Activated CD4-positive, alpha-beta T cell treated with anti-CD3 and anti-CD28 coated beads, Interleukin-10, Interleukin-2, amounts not matched to agents 100 ng/mL and 50 ng/mL, durations not matched to agents 16 hours and 8 hours (primary cell): ENCODE results near the gene PHF23.

Experiments
- DNase-seq: peaks from one replicate; pipeline ENCODE4 v3.0.0-alpha.2; 2020

PHF23 gene

DNA sequence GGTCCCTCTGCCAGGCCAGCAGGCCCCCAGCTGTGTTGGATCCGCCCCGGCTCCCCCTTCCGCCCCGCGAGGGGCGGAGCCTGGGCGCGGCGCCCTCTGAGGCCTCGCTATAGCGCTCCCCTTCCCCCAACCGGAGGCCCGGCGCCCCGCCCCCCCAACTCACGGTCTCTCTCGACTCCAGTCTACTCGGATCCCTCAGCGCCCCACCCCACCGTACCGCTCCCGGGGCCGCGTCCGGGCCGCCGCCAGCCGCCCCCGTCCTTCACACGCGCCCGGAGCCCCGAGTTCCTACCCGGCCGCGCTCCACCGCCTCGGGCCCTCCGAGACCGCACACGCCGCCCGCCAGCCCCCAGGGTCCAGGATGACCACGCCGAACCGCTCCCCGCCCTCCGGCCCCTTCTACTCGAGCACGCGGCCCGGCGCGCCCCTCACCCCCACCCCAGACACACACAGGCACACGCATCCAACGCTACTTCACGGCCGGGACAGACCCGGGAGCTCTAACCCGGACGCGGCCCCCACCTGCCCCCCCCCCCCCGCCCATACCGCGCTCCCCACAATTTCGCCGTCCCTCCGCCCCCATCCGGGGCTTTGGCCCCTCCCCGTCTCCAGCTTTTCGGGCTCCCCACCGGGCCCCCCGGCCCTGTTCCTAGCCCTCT is 1.4 kb downstream of the PHF23 start:
- DNase-seq: peak; percentile 91

DNA sequence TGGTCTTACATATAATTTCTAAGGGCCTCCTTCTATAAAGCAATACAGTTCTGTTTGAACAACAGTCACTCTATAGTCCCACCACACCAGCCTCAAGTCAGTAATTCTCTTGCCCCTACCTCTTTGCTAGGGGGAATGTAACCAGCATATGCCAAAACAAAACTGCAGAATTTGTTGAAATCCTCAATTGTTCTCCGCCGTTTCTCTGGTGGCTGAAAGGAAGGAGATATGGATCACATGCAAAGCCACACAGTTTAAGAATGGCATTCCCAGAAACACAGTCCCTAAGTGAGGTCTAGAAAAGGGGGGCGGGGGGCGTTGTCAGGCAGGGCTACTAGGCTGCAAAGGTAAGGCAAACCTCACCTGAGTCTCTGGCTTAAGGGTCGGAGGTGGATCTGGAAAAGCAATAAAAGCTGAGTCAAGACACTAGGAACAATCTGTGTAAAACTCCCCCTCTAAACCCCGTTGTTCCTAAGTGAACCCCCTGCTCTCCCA is 1.9 kb downstream of the PHF23 start:
- DNase-seq: no peak

DNA sequence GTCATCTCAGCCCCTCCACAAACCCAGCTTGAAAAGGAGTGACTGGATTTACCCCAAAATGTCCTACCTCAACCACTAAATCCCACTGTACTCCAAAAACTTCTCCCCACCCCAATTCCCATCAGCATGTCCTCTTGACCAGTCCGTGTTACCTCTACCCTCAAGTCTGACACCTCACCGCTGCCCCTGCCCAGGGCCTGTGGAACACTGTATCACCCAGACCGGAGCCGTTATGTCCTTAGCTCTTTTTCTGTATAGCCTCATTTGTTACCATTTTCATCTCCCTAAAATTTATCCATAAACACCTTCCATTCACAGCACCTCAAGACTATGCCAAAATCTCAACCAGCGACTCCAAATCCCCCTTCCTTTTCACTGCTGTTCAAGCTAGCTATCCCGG is 2.4 kb downstream of the PHF23 start:
- DNase-seq: no peak

DNA sequence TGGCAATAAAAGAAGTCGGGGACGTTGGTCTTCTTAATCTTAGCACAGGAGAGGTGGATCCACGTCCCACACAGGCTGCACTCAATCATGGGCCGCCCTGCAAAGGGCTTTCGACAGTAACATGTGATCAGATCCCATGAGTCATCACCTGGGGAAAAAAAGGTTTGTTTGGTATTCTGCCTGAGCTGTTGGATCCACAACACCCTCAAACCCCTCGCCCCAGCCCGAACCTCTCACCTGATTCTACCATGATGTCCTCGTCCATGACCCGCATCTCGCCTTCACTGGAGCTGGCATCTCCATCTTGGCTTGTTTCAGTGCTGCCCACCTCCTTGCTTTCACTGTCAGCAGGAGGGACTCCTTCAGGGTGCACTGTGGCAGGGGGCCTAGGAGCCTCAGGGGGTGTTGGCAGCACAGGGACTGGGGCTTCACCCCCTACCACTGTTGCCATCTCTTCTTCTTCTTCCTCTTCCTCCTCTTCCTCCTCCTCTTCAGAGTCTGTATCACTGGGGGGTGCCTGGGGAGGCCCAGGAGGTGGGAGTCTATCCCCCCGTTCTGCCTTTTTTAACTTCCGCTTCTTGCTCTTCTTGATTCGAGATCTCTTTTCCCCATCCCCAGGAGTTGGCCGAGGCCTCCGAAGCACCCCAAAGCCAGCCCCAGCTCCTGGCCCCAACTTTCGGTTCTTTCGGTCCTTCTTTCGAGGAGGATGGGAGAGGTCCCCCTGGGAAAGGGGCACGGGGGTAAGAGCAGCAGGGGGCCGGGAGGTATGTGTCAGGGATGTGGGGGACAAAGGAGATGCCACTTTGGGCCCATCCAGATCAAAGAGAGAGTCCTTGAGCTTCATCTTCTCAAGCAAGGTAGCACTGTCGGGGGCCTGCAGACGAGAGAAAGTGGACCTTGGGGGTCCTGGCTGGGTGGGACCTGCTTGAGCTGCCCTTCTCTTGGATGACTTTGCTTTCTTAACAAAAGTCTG is 3.3 kb downstream of the PHF23 start:
- no peak for DNase-seq

DNA sequence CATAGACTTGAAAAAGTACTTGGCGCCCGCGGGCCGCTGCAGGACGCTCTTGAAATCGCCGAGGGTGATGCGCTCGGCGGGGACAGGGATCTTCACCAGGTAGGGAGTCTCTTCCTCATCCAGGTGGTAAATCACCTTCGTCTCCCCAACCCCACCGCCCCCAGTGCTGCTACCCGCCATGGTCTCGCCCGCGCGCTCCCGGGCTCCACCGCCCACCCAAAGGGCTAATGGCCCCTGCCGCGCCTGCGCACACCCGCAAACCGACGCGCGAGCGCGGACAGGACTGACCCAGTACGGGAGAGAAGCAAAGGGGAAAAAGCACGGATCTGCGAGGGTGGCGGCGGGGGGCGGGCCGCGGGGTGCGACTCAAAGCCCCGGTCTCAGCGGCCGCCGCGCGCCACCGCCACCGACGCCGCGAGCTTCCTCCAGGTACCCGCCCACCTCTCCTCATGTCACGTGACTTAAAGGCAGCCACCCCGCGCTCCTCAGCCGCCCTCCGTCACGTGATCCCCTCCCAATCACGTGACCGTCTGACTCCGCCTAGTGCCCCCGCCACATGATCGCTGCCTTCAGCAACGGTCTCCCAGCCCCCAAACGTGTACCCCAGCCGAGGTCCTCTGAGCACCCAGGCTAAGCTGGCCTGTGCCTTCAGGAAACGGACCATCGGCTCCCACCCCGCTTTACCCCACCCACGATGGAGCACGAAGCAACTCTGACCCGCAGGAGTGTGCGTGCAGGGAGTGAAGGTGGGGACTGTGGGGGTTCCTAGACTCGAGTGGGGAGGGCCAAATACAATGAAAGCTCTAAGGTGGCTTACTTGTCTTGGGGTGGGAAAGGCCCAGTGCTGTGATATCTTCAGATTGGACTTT is 4.9 kb downstream of the PHF23 start, which contains the start of gene DVL2:
DVL2 (minus strand) TSS at position 435 of the 869 bp plus-strand sequence; CDS start at position 180, 255 bp downstream.
- DNase-seq: peak; percentile 97

DNA sequence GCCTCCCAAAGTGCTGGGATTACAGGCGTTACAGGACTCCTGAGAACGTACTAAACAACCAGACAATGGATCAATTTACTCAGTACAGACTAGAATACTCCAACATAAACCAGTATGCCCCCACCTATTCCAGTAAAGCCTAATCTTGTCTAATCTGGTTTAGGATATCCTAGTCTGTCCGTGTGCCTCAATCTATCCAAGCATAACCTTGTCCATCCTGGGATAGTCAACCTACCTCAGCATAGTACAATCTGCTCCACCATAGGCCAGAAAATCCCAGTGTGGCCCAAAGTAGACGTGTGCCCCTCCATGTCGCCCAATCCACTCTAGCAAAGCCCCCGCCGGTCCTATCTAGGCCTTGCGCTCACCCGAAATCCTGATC is 5.6 kb downstream of the PHF23 start:
- no peak for DNase-seq

DNA sequence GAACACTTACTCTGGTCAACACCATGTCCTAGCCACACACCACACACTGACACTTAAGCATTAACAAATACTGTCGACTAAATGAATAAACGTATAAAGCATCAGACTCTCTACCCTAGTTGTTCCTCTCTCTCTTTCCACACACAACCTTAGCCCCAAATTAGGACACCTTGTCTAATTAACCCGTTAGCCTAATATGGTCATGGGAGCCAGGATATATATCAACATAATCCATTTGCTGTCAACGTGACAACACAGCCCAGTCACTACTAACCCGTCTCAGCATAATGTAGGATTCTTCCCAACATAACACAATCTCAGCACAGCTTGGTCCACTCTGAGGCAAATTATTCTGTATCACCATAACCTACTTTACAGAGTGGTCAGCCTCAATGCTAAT is 7.1 kb downstream of the PHF23 start:
- DNase-seq: no peak

DNA sequence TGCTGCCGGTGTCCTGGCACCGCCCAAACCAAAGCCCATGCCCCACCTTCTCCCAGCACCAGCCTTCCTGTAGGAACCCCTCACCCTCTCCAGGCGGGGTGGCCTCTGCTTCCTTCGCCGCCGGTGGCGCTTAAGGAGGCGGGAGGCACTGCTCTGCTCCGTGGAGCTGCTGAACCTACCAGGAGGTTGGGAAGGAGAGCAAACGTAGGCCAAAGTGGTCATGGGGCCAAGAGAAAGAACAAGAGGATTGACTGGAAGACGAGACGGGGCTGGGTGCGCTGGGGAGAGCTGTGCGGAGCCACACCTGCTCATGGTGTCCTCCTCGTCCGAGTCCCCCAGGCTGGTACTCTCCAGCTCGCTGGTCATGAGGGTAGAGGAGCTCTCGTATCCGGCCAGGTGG is 9.8 kb downstream of the PHF23 start:
- DNase-seq: no peak

DNA sequence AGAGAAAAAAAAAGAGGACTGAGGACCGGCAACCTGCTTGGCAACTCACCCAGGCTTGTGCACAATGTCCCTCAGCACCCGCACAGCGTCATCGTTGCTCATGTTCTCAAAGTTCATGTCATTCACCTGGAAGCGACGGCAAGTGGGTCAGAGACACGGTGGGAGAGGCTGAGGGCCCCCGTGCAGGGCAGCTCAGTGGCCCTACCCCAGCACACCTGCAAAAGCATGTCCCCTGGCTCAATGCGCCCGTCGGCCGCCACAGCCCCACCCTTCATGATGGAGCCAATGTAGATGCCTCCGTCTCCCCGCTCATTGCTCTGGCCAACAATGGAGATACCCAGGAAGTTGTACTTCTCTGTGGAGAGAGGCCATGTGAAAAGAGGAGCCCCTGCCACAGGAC is 10.3 kb downstream of the PHF23 start:
- no peak for DNase-seq

DNA sequence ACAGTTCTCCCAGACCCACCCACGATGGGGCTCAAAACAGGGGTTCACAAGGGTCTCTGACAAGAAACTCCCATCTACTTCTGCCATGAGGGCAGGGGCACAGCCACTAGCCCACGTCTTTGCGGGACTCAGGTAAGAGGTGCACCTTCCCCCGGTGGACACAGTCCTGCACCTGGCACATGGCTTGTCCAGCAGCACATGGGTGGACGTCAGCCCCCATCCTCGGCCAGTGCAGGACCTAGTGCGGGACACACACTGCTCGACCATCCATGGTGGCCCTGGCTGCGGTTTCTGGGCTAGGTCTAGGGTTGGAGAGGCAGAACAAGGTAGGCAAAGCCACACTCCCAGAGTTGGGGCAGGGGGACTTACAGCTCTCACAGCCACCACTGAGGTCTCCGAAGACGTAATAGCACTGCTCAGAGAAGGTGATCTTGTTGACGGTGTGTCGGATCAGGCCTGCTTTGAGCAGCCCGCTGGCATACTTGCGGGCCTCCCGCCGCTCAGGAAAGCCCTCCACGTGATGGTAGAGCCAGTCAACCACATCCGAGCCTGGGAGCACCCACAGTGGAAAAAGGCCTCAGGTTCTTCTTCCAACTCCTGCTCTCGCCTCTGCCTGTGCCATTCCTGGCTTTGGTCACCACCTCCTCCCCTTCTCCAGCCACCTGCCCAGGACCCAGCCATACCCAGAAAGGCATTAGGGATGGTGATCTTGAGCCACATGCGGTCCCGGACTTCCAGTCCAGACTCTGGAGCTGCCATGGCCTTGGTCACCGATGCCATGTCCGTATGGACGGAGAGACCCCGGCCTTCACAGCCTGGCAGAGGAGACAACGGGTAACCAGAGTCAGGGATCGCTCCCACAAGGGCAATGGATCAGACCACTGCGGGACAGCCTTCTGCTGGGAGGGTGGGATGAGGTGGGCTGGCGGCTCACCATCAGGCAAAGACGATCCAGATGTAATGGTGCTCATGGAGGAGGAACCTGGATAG is 12.2 kb downstream of the PHF23 start:
- DNase-seq: no peak

DNA sequence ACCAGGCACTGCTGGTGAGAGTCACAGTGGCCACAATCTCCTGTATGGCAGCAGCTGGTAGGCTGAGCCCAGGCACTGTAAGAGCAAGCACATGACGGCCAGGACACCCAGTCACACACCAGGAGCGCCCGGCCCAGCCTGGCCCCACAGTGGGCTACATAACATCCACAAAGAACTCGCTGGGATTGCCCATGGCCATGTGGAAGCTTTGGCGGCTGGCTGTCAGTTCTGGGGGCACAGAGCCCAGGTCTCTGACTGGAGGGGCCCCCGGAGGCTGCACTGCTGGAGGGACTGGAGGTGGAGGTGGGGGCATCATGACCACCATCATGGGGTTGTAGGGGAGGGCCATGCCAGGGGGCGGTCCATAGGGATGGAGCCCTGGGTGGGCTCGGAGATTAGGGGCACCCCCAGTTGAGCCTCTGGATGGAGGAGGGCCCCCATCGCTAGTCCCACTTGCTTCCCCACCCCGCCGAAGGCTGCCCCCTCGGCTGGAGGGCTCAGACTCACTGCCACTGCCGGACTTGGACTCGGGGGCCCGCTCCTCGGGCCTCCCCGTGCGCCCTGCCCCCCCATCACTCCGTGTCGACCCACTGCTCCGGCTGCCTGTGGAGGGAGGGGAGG is 13.4 kb downstream of the PHF23 start:
- no peak for DNase-seq

DNA sequence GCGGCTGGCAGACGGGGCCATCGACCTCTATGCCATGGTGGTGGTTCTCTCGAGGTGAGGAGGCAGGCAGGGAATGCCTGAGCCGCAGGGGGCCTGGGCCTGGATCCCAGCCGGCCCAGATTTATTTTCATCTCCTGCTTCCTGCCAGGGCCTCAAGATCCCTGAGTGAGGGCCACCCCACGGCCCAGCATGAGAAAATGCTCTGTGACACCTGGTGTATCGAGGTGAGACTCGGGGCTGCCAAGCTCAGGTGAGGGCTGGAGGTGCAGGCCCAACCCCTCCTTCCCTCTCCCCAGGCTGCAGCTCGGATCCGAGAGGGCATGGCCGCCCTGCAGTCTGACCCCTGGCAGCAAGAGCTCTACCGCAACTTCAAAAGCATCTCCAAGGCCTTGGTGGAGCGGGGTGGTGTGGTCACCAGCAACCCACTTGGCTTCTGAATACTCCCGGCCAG is 14.6 kb downstream of the PHF23 start:
- DNase-seq: no peak

DNA sequence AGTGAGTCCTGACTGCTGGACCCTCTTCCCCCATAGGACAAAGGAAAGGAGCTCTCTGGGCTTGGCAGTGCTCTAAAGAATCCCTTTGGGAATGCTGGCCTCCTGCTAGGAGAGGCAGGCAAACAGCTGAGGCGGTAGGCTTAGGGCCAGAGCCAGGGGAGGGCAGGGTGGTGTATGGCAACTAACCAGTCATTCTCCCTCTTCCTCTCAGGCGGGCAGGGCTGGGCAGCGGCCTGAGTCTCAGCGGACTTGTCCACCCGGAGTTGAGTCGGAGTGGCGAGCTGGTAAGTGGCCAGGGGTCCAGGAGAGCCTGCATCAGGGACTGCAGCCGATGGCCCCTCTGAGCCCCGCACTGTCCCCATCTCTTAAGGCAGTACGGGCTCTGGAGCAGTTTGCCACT is 15.1 kb downstream of the PHF23 start:
- no peak for DNase-seq

DNA sequence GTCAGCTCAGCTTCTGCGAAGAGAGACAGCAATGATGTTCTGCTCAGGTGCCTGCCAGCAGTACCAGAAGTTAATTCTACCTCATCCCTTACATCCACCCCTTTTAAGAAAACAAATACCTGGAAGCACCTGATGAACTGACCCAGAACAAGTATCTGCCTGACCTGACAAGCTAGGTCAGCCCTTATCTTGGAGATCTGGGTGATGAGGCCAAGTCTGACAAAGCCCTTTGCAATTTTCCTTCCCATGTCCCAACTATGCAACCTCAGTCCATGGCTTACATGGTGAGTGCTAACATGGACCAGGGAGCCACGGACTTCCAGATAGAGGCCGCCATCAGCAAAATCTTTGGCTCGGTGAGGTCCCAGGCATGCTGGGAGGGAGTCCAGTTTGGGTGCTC is 15.9 kb downstream of the PHF23 start:
- DNase-seq: no peak

DNA sequence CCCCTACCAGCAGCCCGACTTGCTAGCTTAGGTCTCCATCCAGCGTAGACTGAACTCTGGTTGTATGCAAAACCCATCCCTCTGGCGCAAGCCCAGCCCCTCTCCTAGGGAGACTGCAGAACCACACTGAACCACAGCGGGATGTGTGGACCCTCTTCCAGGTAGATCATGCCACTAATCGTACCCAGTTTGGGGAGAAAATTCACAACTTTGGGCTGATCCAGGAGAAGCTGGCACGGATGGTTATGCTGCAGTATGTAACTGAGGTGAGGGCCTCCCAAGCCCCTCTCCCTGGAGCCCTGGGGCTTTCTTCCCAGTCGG is 16.3 kb downstream of the PHF23 start:
- DNase-seq: no peak

DNA sequence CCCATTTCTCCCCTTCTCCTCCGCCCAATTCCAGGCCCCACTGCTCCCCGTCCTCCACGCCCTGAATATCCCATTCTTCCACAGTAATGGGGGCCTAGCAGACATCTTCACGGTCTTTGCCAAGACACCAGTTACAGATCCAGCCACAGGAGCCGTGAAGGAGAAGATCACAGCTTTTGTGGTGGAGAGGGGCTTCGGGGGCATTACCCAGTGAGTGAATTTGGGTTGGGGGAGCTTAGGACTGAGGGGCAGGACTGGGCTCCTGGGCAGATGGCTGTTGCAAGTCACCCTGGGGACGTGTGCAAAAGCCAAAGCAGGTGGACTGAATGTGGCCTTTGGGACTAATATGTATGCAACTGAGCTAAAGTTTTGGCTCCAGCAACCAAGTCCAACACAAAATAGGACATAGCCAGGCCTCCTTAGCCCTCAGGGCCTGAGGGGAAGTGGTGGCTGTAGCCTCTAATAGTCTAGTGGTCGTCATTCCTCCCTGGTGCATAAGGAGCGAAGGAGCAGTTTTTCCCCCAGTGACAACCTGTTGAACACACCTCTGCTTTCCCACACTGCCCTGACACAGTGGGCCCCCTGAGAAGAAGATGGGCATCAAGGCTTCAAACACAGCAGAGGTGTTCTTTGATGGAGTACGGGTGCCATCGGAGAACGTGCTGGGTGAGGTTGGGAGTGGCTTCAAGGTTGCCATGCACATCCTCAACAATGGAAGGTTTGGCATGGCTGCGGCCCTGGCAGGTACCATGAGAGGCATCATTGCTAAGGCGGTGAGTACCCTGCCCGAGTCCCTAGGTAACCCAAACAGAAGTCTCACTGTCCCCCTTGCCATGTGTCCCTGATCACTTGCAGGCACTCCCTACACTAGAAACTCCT is 16.9 kb downstream of the PHF23 start:
- DNase-seq: no peak

DNA sequence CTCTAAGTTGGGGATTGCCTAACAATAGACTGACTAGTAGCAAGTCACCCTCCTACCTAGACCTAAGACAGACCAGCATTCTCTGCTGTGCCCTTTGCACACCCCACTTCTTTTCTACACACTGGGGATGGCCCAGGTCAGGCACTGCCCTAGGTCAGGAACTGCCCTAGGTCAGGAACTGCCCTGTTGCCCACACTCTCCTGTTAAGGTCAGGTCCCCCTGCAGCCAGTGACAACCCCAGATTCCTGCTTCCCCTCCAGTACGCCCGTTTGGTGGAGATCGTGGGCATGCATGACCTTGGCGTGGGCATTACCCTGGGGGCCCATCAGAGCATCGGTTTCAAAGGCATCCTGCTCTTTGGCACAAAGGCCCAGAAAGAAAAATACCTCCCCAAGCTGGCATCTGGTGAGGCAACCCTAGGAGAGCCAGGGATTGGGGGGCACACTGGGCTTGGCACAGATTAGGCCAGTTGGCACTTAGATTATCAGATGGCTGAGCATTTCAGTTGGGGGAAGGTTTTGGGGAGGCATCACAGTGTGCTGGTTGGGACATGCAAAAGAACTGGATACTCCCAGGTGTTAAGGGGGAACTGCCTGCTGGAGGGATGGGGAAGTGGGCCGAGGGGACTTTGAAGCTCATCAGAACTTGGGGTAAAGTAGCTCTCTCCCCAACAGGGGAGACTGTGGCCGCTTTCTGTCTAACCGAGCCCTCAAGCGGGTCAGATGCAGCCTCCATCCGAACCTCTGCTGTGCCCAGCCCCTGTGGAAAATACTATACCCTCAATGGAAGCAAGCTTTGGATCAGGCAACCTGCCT is 17.8 kb downstream of the PHF23 start:
- DNase-seq: no peak

DNA sequence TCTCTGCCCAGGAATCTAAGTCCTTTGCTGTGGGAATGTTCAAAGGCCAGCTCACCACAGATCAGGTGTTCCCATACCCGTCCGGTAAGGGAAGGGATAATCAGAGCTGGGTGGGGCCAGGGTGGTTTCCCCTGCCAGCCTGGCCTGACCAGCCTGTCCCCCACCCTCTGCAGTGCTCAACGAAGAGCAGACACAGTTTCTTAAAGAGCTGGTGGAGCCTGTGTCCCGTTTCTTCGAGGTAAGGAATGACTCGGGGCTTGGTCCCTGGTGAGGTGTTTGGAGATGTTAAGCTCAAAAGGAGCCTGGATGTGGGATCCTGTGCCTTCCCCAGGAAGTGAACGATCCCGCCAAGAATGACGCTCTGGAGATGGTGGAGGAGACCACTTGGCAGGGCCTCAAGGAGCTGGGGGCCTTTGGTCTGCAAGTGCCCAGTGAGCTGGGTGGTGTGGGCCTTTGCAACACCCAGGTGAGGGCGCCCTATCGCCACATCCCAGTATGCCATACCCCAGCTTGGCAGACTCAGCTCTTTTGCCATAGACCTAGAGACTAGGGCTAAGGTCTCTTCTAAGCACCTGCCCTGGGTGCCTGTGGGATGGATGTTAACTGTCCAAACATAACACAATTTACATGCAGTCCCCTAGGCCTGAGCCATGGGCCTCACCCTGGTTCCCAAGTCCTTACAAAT is 18.5 kb downstream of the PHF23 start:
- DNase-seq: peak; percentile 78
